Erythroblast (primary cell): ENCODE data around the gene SCAMP2.

Source experiments
- GATA1 ChIP-seq: IDR thresholded peaks from 2 replicates; pipeline ENCODE4 v1.6.1; 2011; ENCODE audit warnings: low read depth, mild to moderate bottlenecking, control low read depth, low read length, moderate library complexity
- POLR2A ChIP-seq: IDR thresholded peaks from 2 replicates; pipeline ENCODE4 v1.6.1; 2011; ENCODE audit warnings: mild to moderate bottlenecking, low read length

GRCh38 chr15:74840851-74841775, 32.1 kb downstream of the SCAMP2 start:
- no peak for TF ChIP-seq POLR2A
- no peak for TF ChIP-seq GATA1
